ENCODE results near the gene PEX16. TPM values are rescaled to one million over a fixed set of nuclear protein-coding genes. Genes with fewer than 3 reads are reported as not detected.

PEX16 gene
- total RNA-seq, 2 experiments from 2014 or later = 56.3 to 62.0 TPM

- CTCF ChIA-PET = no interaction called here
- no peak overlapping the region for H3K27ac ChIP-seq (ENCODE audit: low read depth in 1 of 2, low read length in 2 of 2)
- Mint-ChIP-seq H3K4me3 (no peak overlapping the region), H3K27me3 (peaks cover 53% of the 10 kb centered on the region), H3K36me3 (ENCODE audit: low read depth) (no peaks in the 10 kb centered on the region), H3K9me3 (no peaks in the 10 kb centered on the region), H3K27ac (no peak overlapping the region), H3K4me1 (ENCODE audit: low read depth) (no peaks in the 10 kb centered on the region)
- no peaks in the 10 kb centered on the region for H3K36me3 ChIP-seq (ENCODE audit: insufficient read depth, low read length)
- POLR2A ChIA-PET = interaction anchor here (0.7 kb wide), 1 partner anchor 46 kb away, joined by 3 read pairs; the partner anchor contains the start of gene CRY2
- ATAC-seq (ENCODE audit: poor library complexity) (no peak), DNase-seq (no peak)
- no peak overlapping the region for H3K4me3 ChIP-seq (ENCODE audit: low read length)
- intact Hi-C loops (cut with DNase I, micrococcal nuclease) = no loop called here
- H3K27me3 ChIP-seq (ENCODE audit: control insufficient read depth in 1 of 2, insufficient read depth in 2 of 2, low read length in 2 of 2) = peaks cover 24 to 37% of the 10 kb centered on the region in 2 experiments
- peaks cover 0 to 6% of the 10 kb centered on the region in 2 experiments for H3K9me3 ChIP-seq (ENCODE audit: control insufficient read depth in 1 of 2, insufficient read depth in 1 of 2, low read length in 2 of 2)
- TF ChIP-seq CTCF (IDR thresholded peaks at IDR 0.05) = no peak
- no peaks in the 10 kb centered on the region for H3K4me1 ChIP-seq (ENCODE audit: insufficient read depth, low read length)
Measured at GRCh38 chr11:45892856-45893255, 24.8 kb downstream of the PEX16 start.

DNA sequence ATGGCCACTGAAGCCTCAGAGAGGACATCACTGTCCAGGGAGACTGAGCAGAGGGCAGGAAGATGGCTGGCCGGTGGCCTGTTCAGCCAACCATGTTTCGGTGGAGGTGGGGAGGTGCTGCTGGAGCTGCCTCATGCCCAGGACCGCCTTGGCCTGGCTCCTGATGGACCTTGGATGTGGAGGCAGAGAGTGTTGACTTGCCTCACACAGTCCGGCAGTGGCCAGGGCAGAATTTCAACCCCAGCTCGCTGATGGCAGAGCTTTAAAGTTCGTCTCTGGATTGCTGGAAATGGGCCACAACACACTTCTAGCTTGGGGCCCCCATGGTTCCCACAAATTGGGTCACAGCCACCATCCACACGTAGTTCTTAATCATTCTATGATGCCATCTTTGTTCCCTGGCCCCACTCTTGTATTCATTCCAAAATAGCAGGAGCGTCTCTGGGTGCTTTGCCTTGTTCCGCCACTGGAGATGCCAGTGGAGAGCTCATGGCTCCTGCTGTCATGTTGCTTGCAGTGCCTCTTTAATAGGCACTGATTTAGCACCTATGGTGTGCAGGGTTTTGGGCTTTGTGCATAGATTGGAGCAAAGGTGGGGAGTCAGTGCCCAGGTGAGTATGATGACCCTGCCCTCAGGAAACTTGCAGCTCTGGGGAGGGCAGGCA lies 26.7 kb downstream of the PEX16 start:
- H3K4me3 ChIP-seq (ENCODE audit: low read length) = no peak overlapping the region

DNA sequence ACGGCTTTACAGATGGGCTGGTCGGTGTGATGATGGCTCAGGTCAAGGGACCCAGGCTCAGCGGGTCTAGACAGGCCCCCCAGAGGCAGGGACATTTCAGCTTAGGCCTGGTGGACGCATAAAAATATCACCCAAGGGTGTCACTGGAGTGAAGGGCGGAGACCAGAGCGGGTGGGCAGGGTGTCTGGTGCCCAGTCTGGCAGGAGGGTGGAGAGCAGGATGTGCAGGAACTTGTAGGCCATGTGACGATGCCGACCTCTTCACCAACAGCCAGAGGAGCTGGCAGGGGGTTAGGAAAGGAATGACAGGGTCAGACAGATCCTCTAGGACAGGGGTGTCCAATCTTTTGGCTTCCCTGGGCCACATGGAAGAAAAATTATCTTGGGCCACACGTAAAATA lies 27.7 kb downstream of the PEX16 start:
- peaks cover 4% of the 10 kb centered on the region for H3K36me3 Mint-ChIP-seq (ENCODE audit: low read depth)
- ChIA-PET POLR2A (no interaction called here), CTCF (no interaction called here)
- Histone ChIP-seq H3K27me3 (ENCODE audit: control insufficient read depth in 1 of 2, insufficient read depth in 2 of 2, low read length in 2 of 2) (peaks cover 8 to 13% of the 10 kb centered on the region in 2 experiments), H3K36me3 (ENCODE audit: insufficient read depth, low read length) (no peaks in the 10 kb centered on the region), H3K9me3 (ENCODE audit: control insufficient read depth in 1 of 2, insufficient read depth in 1 of 2, low read length in 2 of 2) (peaks cover 0 to 5% of the 10 kb centered on the region in 2 experiments), H3K4me3 (ENCODE audit: low read length) (no peak overlapping the region), H3K4me1 (ENCODE audit: insufficient read depth, low read length) (peaks cover 10% of the 10 kb centered on the region), H3K27ac (ENCODE audit: low read depth in 1 of 2, low read length in 2 of 2) (no peak overlapping the region)
- no peak overlapping the region for H3K27ac Mint-ChIP-seq
- H3K9me3 Mint-ChIP-seq = no peaks in the 10 kb centered on the region
- intact Hi-C loops (cut with DNase I, micrococcal nuclease) = loop anchor here in 1 of 2 experiments (5.0 kb wide), 1 partner anchor 502 kb away; the partner anchor contains the start of gene CHRM4
- DNase-seq (no peak), ATAC-seq (ENCODE audit: poor library complexity) (no peak)
- no peak for TF ChIP-seq CTCF (IDR thresholded peaks at IDR 0.05)
- H3K4me3 Mint-ChIP-seq = no peak overlapping the region
- H3K27me3 Mint-ChIP-seq = peaks cover 31% of the 10 kb centered on the region
- peaks cover 4% of the 10 kb centered on the region for H3K4me1 Mint-ChIP-seq (ENCODE audit: low read depth)

More for the DNA sequence above, 26.7 kb downstream of the PEX16 start:
- ChIA-PET CTCF (no interaction called here), POLR2A (no interaction called here)
- Mint-ChIP-seq H3K27ac (no peak overlapping the region), H3K27me3 (peaks cover 39% of the 10 kb centered on the region), H3K4me3 (no peak overlapping the region), H3K4me1 (ENCODE audit: low read depth) (no peaks in the 10 kb centered on the region), H3K9me3 (no peaks in the 10 kb centered on the region), H3K36me3 (ENCODE audit: low read depth) (no peaks in the 10 kb centered on the region)
- no peaks in the 10 kb centered on the region for H3K36me3 ChIP-seq (ENCODE audit: insufficient read depth, low read length)
- H3K27ac ChIP-seq (ENCODE audit: low read depth in 1 of 2, low read length in 2 of 2) = no peak overlapping the region
- ATAC-seq (ENCODE audit: poor library complexity) (no peak), DNase-seq (no peak)
- intact Hi-C loops (cut with DNase I, micrococcal nuclease) = no loop called here
- H3K27me3 ChIP-seq (ENCODE audit: control insufficient read depth in 1 of 2, insufficient read depth in 2 of 2, low read length in 2 of 2) = peaks cover 14 to 19% of the 10 kb centered on the region in 2 experiments
- H3K9me3 ChIP-seq (ENCODE audit: control insufficient read depth in 1 of 2, insufficient read depth in 1 of 2, low read length in 2 of 2) = peaks cover 0 to 2% of the 10 kb centered on the region in 2 experiments
- peaks cover 2% of the 10 kb centered on the region for H3K4me1 ChIP-seq (ENCODE audit: insufficient read depth, low read length)
- TF ChIP-seq CTCF (IDR thresholded peaks at IDR 0.05) = no peak
